ENCODE measurements around the gene LRGUK. TPM values are rescaled to one million over a fixed set of nuclear protein-coding genes. Genes with fewer than 3 reads are reported as not detected.
"Not testable (repeated sequence)": the region's sequence is repeated elsewhere in the genome, so short reads cannot be mapped to it uniquely, and the experiment has no call there.

Gene LRGUK
- total RNA-seq (2014; rRNA removed; shearing (Covaris generic)), result under 0.01 and 0.24 TPM in 2 replicates

- peak; percentile 73 for DNase-seq (ENCODE audit: low read depth)
Observed at GRCh38 chr7:134126966-134127848, at the start of gene LRGUK. Gene LRGUK, plus strand, starts transcription at chr7:134127340. Its CDS starts 28 bp downstream, at chr7:134127368.

DNA sequence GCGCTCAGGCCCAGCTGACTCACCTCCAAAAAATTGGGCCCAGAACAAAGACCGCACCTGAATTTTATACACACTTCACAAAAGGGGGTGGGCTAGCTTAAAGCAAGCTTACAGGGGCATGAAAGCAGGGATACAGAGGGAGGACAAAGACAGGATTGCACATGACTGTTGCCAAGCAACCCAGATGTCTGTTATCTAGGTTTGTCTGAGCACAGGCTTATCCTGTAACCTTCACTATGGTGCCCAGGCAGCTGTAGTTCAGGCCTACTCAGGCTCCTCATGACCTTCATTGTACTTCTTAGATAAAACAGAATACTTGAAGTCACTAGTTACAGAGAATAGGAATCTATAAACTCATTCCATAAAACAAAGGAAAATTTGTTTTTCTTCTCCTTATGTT is 49.6 kb upstream of the LRGUK start:
- not testable (repeated sequence) for DNase-seq (ENCODE audit: low read depth)

GRCh38 chr7:134078991-134079390 is 48.1 kb upstream of the LRGUK start:
- no peak for DNase-seq (ENCODE audit: low read depth)

GRCh38 chr7:134081695-134082094 is 45.4 kb upstream of the LRGUK start:
- DNase-seq (ENCODE audit: low read depth), result no peak

DNA sequence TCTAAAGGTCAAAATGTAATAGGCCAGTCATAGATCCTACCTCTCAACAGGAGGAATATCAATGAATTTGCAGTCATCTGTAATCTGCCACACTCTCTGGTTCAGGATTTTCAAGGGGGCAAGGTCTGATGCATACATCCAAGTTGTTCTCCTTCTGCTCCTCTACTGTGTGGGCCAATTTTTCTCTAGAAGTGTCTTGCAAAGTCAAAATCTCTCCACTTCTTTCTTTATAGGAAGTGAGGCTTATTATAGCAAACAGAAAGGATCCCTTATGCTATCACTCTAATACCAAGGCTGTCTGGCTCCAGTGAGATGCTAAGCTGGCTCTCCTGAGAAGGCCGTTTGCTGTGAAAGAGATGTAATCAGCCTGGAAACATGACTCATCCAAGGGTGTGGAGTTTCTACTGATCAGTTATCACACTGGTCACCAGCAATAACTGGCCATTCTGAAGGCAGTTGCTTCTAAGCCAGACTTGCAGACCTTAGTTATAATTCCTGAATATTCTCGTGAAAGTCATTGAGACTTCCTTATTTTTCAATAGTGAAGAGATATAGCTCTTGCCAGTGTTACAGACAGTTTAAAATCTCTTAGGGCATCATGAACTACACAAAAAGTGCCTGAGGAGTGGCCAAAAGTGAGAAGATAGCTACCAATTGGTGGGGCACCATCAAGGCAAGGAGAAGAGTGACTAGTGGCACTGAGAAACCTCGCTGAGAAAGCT is 43.2 kb upstream of the LRGUK start:
- peak; percentile 48 for DNase-seq (ENCODE audit: low read depth)

GRCh38 chr7:134084488-134085144 is 42.5 kb upstream of the LRGUK start:
- DNase-seq (ENCODE audit: low read depth), result no peak

- DNase-seq (ENCODE audit: low read depth), result no peak
Observed at GRCh38 chr7:134085311-134085710, 41.8 kb upstream of the LRGUK start.

GRCh38 chr7:134086998-134087735 is 40.0 kb upstream of the LRGUK start:
- DNase-seq (ENCODE audit: low read depth), result no peak

GRCh38 chr7:134088199-134088598 is 38.9 kb upstream of the LRGUK start:
- no peak for DNase-seq (ENCODE audit: low read depth)

DNA sequence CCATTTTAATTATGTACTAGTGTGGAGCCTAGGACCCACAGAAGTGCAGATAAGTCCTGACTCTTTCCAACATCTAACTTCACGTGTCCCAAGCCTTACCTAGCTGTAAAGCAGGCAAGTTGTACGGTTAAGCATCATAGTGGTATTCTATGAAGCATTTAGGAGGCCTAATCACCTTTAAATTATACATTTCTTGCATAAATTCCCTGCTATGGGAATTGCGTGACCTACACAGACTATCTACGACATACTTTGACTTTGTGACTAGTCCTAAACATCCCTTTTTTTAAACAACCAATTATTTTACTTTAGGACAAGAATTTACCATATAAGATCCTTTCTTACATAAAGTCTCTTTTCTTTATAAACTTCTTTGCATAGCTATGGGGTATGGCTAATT is 37.7 kb upstream of the LRGUK start:
- DNase-seq (ENCODE audit: low read depth), result peak; percentile 13

GRCh38 chr7:134098072-134098471 is 29.1 kb upstream of the LRGUK start:
- no peak for DNase-seq (ENCODE audit: low read depth)

DNA sequence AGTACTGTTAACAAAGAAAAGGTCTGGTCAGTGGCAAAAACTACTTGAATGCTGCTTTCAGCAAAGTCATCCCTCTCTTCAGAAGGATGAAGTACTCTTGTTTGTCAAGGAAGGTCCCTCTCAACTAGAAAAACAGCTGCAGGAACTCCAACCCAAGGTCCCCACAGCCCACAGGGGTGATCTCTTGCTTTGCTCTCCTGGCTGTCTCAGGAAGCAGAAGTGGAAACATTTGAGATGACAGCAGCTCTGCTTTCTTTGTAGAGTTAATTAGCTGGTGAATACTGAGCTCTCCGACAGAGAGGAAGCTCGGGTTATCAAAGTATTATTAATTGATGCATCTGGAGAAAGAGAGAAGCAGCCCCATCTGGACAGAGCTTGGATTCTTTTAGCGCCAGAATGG is 25.4 kb upstream of the LRGUK start:
- no peak for DNase-seq (ENCODE audit: low read depth)

DNA sequence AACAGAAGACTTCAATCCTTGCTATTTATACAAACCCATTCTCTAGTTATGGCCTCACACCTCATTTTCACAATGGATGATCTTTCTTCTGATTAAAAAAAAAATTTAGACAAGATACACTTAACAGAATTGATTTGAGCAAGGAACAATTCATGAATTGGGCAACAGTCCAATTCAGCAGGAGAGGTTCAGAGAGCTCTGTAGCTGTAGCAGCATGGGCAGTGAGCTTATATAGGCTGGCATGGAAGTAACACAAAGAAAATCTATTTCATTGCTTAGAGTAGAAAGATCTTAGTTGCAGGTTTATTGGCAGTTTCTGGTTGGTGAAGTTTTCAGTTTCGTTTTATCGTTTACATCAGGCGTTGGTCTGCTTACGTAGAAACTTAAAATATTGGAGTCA is 23.0 kb upstream of the LRGUK start:
- DNase-seq (ENCODE audit: low read depth), result no peak

DNA sequence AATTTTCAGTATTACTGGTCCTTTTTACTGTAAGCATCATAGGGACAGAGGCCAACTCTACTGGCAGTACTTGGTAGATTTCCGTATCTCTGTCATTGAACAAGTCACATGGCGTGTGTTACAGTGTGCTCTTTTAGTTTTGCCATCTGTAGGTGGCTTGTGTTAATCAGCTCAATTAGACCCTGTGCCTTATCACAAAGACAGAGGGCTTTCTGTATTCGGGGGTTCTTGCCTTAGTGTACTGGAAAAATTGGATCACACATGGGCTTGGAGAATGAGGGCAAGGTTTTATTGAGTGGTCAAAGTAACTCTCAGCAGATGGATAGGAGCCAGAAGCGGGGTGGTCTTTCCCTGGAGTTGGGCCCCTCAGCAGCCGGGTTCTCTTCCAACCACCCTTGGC is 21.3 kb upstream of the LRGUK start:
- peak; percentile 17 for DNase-seq (ENCODE audit: low read depth)

DNA sequence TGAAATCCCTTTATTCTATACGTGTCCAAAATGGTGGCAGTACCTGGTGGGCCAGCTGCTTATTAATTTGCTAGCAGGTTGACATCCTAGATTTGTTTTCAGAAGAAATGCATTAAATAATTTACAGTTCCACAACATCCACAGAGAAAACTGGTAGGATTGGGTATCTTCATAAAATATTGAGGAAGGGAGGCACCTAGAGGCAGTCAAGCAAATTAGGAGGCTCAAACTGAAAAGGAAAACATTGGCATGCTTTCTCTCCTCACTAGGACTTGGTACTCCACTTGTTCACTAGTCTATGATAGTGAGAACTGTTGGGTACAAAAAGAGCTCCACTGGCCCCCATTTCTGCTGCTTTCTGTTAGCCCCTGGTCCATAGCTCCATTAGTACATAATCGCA is 18.3 kb upstream of the LRGUK start:
- DNase-seq (ENCODE audit: low read depth), result no peak

DNA sequence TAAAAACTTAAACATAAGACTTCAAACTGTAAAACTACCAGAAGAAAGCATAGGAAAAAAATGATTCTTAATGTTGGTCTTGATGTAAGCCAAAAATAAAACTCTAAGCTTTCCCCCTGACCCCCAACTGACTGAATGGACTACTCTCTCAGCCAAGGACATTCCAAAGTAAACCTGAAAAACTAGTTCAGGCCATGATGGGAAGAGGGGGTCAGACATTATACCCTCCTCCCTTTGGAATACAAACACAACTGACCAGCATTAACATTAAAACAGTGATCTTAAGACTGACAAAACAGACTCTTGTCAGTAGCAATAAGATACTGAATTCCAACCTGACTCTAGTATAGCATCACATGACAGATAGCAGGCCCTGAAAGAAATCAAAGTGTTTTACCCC is 13.5 kb upstream of the LRGUK start:
- no peak for DNase-seq (ENCODE audit: low read depth)

GRCh38 chr7:134114992-134115391 is 12.1 kb upstream of the LRGUK start:
- no peak for DNase-seq (ENCODE audit: low read depth)

GRCh38 chr7:134120405-134120804 is 6.7 kb upstream of the LRGUK start:
- DNase-seq (ENCODE audit: low read depth), result no peak

DNA sequence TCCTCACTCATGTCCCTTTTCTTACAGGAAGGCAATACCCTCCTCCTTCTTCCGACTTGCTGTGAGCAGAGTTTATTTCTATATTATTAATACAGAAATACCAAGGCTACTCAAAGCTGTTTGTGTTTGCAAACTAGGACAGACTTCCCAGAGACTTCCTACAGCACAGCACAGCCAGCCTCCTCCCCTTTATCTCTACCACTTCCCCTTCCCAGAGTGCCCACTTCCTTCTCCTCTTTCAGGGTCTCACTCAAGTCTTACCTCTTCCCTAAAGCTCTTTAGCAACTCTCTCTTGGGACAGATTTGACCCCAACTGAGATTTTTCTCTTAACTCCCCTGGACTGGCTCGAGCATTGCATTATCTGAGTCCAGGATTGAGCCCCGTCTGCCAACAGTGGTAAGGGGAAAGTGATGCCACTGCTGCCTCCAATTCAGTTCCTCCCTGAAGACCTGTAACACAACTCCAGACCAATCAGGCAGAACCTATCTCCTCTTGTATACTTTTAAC is 5.5 kb upstream of the LRGUK start:
- no peak for DNase-seq (ENCODE audit: low read depth)

DNA sequence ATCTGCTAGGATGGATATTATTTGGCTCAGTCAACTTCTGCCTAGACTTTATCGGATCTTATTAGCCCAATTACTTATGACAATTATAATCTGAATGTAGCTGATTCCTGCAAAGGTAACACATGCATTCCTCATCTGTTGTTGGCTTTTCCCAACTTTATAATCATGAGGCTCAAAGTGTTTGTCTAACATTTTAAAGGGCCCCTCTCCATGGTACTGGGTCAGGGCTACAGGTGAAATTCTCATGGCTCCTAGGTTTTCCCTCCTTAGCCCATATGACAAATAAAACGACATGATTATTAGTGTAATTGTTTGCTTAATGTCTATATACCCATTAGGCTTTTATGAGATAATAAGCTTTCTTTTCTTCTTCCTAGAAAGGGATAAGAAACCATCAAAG is 4.2 kb upstream of the LRGUK start:
- DNase-seq (ENCODE audit: low read depth), result no peak

DNA sequence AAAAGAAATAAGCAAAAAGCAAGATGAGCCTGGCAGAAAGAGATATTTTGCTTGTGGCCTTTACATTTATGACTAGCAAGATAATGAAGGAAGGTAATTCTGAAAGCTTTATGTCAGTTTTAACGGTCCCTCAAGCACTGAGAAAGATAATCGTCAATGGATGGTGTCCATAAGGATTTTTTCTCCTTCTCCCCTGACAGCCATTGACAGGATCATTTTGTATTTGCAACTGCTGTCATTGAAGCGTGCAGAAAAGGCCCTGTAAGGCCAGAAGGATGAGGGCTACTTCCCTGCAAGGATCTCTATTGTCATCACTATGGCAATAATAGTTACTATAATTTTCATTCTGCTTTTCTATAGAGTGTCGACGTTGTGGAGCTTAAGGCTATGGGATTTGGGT is 994 bp upstream of the LRGUK start:
- DNase-seq (ENCODE audit: low read depth), result no peak

DNA sequence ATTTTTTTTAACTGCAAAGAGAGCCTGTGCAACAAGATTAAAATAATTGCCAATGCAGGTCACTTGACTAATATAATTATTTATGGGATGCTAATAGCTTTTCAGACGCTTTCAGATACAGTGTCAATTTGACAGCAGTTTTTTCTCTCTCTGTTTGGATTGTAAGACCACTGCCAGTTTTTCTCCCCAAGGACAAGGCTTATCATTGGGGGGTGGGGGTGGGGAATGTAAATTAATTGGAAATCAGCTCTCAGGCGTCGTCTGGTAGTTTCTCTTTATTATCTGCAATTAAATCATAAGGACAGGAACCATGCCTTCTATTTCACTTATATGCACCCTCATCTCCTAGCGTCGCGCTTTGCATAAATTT is 559 bp upstream of the LRGUK start:
- DNase-seq (ENCODE audit: low read depth), result no peak

Measured in RPMI7951 (cell line).